Activated T-cell treated with anti-CD3 and anti-CD28 coated beads, Interleukin-2, amount 50 U/mL, for 24 hours (primary cell): ENCODE results near the gene GLB1L3.

ENCODE experiments used
- DNase-seq: peaks from one replicate; pipeline ENCODE4 v3.0.0-alpha.2; 2020
- H3K27ac Mint-ChIP-seq: 2 replicates; pipeline ENCODE4 v1.8.0; 2020; ENCODE audit warnings: mild to moderate bottlenecking, mixed read lengths
- H3K27me3 Mint-ChIP-seq: 2 replicates; pipeline ENCODE4 v1.8.0; 2020; ENCODE audit warnings: mixed read lengths
- H3K36me3 Mint-ChIP-seq: 2 replicates; pipeline ENCODE4 v1.8.0; 2020; ENCODE audit warnings: low read depth, mixed read lengths
- H3K4me1 Mint-ChIP-seq: 2 replicates; pipeline ENCODE4 v1.8.0; 2020; ENCODE audit warnings: low read depth, mixed read lengths
- H3K4me3 Mint-ChIP-seq: 2 replicates; pipeline ENCODE4 v1.8.0; 2020; ENCODE audit warnings: mild to moderate bottlenecking, moderate library complexity, mixed read lengths
- H3K9me3 Mint-ChIP-seq: 2 replicates; pipeline ENCODE4 v1.8.0; 2020; ENCODE audit warnings: mixed read lengths

Gene GLB1L3

GRCh38 chr11:134275534-134276395 lies at the start of gene GLB1L3:
Gene GLB1L3, plus strand, starts transcription at chr11:134276379. Its CDS starts 362 bp downstream, at chr11:134276741.
- Mint-ChIP-seq H3K27ac (peak within 1 kb of the TSS; percentile 92), H3K4me3 (peak within 1 kb of the TSS; percentile 87), H3K27me3 (peaks cover 12% of the 10 kb centered on the region), H3K4me1 (peaks cover 47% of the 10 kb centered on the region), H3K9me3 (no peaks in the 10 kb centered on the region), H3K36me3 (peaks cover 18% of the 10 kb centered on the region)
- DNase-seq: peak; percentile 87

GRCh38 chr11:134226806-134227325 lies 49.3 kb upstream of the GLB1L3 start:
- no peaks in the 10 kb centered on the region for H3K27me3 Mint-ChIP-seq
- H3K4me1 Mint-ChIP-seq: peaks cover 74% of the 10 kb centered on the region
- H3K27ac Mint-ChIP-seq: no peak overlapping the region
- no peaks in the 10 kb centered on the region for H3K9me3 Mint-ChIP-seq
- H3K36me3 Mint-ChIP-seq: peaks cover 44% of the 10 kb centered on the region
- peak overlapping the region; percentile 86 for H3K4me3 Mint-ChIP-seq
- DNase-seq: no peak

- peak overlapping the region; percentile 69 for H3K27ac Mint-ChIP-seq
- peaks cover 35% of the 10 kb centered on the region for H3K36me3 Mint-ChIP-seq
- no peaks in the 10 kb centered on the region for H3K27me3 Mint-ChIP-seq
- H3K4me3 Mint-ChIP-seq: no peak overlapping the region
- DNase-seq: no peak
- H3K9me3 Mint-ChIP-seq: no peaks in the 10 kb centered on the region
- H3K4me1 Mint-ChIP-seq: peaks cover 72% of the 10 kb centered on the region
Observed at GRCh38 chr11:134228625-134229024, 47.6 kb upstream of the GLB1L3 start.

GRCh38 chr11:134229126-134229790 lies 46.9 kb upstream of the GLB1L3 start:
- DNase-seq: no peak
- Mint-ChIP-seq H3K27me3 (no peaks in the 10 kb centered on the region), H3K4me3 (no peak overlapping the region), H3K4me1 (peaks cover 72% of the 10 kb centered on the region), H3K27ac (no peak overlapping the region), H3K36me3 (peaks cover 29% of the 10 kb centered on the region), H3K9me3 (no peaks in the 10 kb centered on the region)

GRCh38 chr11:134230339-134230738 lies 45.8 kb upstream of the GLB1L3 start:
- H3K36me3 Mint-ChIP-seq: peaks cover 35% of the 10 kb centered on the region
- no peak for DNase-seq

GRCh38 chr11:134231958-134232659 lies 44.1 kb upstream of the GLB1L3 start:
- Mint-ChIP-seq H3K27ac (no peak overlapping the region), H3K36me3 (peaks cover 43% of the 10 kb centered on the region), H3K4me3 (no peak overlapping the region), H3K27me3 (no peaks in the 10 kb centered on the region), H3K4me1 (peaks cover 55% of the 10 kb centered on the region), H3K9me3 (no peaks in the 10 kb centered on the region)
- no peak for DNase-seq

More at GRCh38 chr11:134230339-134230738, 45.8 kb upstream of the GLB1L3 start:
- Mint-ChIP-seq H3K4me1 (peaks cover 72% of the 10 kb centered on the region), H3K4me3 (no peak overlapping the region), H3K9me3 (no peaks in the 10 kb centered on the region), H3K27me3 (no peaks in the 10 kb centered on the region), H3K27ac (peak overlapping the region; percentile 48)

GRCh38 chr11:134233729-134234179 lies 42.4 kb upstream of the GLB1L3 start:
- Mint-ChIP-seq H3K27ac (no peak overlapping the region), H3K4me3 (no peak overlapping the region), H3K4me1 (peaks cover 39% of the 10 kb centered on the region), H3K36me3 (peaks cover 52% of the 10 kb centered on the region), H3K9me3 (no peaks in the 10 kb centered on the region), H3K27me3 (no peaks in the 10 kb centered on the region)
- DNase-seq: no peak

GRCh38 chr11:134235399-134235798 lies 40.8 kb upstream of the GLB1L3 start:
- Mint-ChIP-seq H3K4me3 (no peak overlapping the region), H3K27ac (no peak overlapping the region), H3K27me3 (no peaks in the 10 kb centered on the region), H3K9me3 (no peaks in the 10 kb centered on the region), H3K36me3 (peaks cover 61% of the 10 kb centered on the region), H3K4me1 (peaks cover 22% of the 10 kb centered on the region)
- no peak for DNase-seq

- H3K4me3 Mint-ChIP-seq: no peak overlapping the region
- peaks cover 63% of the 10 kb centered on the region for H3K36me3 Mint-ChIP-seq
- H3K27ac Mint-ChIP-seq: peak overlapping the region; percentile 4
- DNase-seq: no peak
- no peaks in the 10 kb centered on the region for H3K27me3 Mint-ChIP-seq
- H3K9me3 Mint-ChIP-seq: no peaks in the 10 kb centered on the region
- peaks cover 12% of the 10 kb centered on the region for H3K4me1 Mint-ChIP-seq
Observed at GRCh38 chr11:134236834-134237556, 39.2 kb upstream of the GLB1L3 start.

GRCh38 chr11:134237557-134237922 lies 38.6 kb upstream of the GLB1L3 start:
- no peaks in the 10 kb centered on the region for H3K9me3 Mint-ChIP-seq
- DNase-seq: no peak
- peaks cover 66% of the 10 kb centered on the region for H3K36me3 Mint-ChIP-seq
- peak overlapping the region; percentile 75 for H3K27ac Mint-ChIP-seq
- peaks cover 6% of the 10 kb centered on the region for H3K4me1 Mint-ChIP-seq
- H3K4me3 Mint-ChIP-seq: no peak overlapping the region
- no peaks in the 10 kb centered on the region for H3K27me3 Mint-ChIP-seq

GRCh38 chr11:134238956-134239355 lies 37.2 kb upstream of the GLB1L3 start:
- H3K9me3 Mint-ChIP-seq: no peaks in the 10 kb centered on the region
- DNase-seq: no peak
- H3K4me1 Mint-ChIP-seq: no peaks in the 10 kb centered on the region
- H3K36me3 Mint-ChIP-seq: peaks cover 77% of the 10 kb centered on the region
- no peak overlapping the region for H3K4me3 Mint-ChIP-seq
- no peaks in the 10 kb centered on the region for H3K27me3 Mint-ChIP-seq
- H3K27ac Mint-ChIP-seq: peak overlapping the region; percentile 71

GRCh38 chr11:134240592-134240991 lies 35.6 kb upstream of the GLB1L3 start:
- Mint-ChIP-seq H3K4me1 (no peaks in the 10 kb centered on the region), H3K4me3 (no peak overlapping the region), H3K36me3 (peaks cover 82% of the 10 kb centered on the region), H3K27ac (no peak overlapping the region), H3K9me3 (no peaks in the 10 kb centered on the region), H3K27me3 (no peaks in the 10 kb centered on the region)
- DNase-seq: no peak

- H3K4me1 Mint-ChIP-seq: no peaks in the 10 kb centered on the region
- peak overlapping the region; percentile 0 for H3K27ac Mint-ChIP-seq
- H3K36me3 Mint-ChIP-seq: peaks cover 84% of the 10 kb centered on the region
- DNase-seq: no peak
- H3K9me3 Mint-ChIP-seq: no peaks in the 10 kb centered on the region
- H3K27me3 Mint-ChIP-seq: no peaks in the 10 kb centered on the region
- no peak overlapping the region for H3K4me3 Mint-ChIP-seq
Observed at GRCh38 chr11:134242376-134242775, 33.8 kb upstream of the GLB1L3 start.

GRCh38 chr11:134243913-134244312 lies 32.3 kb upstream of the GLB1L3 start:
- Mint-ChIP-seq H3K36me3 (peaks cover 90% of the 10 kb centered on the region), H3K4me3 (no peak overlapping the region), H3K27ac (peak overlapping the region; percentile 55), H3K9me3 (no peaks in the 10 kb centered on the region), H3K4me1 (peaks cover 6% of the 10 kb centered on the region), H3K27me3 (no peaks in the 10 kb centered on the region)
- no peak for DNase-seq
